ENCODE data around the gene SPTSSB.

The SPTSSB gene, protein sequence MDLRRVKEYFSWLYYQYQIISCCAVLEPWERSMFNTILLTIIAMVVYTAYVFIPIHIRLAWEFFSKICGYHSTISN

DNA sequence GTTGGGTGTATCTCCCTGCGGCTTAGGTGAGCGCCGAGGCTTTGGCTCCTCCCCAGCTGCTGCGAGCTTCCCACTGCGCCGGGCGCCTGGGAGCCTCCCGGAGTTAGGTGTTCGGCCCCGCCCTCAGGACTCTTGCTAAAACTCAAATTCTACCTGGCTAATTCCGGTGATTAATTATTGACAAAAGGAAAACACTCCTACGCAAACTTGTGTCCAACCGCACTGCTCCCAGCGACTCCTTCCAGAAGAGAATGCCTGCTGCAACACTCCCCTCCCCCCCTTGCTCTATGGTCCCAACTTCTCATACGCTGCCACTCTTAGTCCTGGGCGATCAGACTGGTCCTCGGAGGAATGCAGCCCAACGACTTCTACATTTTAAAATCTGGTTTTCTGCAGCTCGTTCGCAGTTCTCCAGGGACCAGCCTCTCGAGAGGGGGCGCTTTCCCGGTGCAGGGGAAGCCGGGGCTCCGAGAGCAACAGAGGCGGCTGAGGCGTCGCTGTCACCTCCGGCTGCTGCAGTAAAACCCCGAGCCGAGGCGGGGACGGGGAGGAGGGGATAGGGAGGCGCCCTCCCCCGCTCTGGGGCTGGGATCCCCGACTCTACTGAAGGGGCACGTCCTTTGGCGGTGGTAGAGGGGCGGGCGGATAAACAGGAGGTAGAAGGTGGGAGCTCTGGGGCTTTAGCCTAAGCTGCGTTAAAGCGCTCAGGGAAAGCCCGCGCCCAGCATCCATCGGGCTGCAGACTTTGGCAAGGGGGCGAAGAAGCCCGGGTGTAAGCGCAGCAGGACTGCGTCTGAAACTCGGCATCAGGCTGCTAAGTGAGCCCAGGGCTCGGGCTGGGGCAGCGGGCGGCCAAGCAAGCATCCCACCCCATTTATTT is at the start of gene SPTSSB:
Gene SPTSSB, minus strand, starts transcription at position 77 of the 880 bp plus-strand sequence. CDS start 25,194 bp downstream, outside the sequence.
- no peak for DNase-seq (ENCODE audit: low read depth)
- H3K4me3 ChIP-seq (ENCODE audit: control insufficient read depth, low read depth, low read length), result peak within 1 kb of the TSS; percentile 43
- TF ChIP-seq CTCF (IDR thresholded peaks at IDR 0.05; ENCODE audit: control insufficient read depth, insufficient read depth, low read depth, low read length, missing control alignments), result peak; percentile 33

GRCh38 chr3:161420746-161421145 is 49.4 kb upstream of the SPTSSB start:
- no peak for DNase-seq (ENCODE audit: low read depth)
- no peak overlapping the region for H3K4me3 ChIP-seq (ENCODE audit: control insufficient read depth, low read depth, low read length)
- TF ChIP-seq CTCF (IDR thresholded peaks at IDR 0.05; ENCODE audit: control insufficient read depth, insufficient read depth, low read depth, low read length, missing control alignments), result no peak

GRCh38 chr3:161419555-161420333 is 48.4 kb upstream of the SPTSSB start:
- no peak overlapping the region for H3K4me3 ChIP-seq (ENCODE audit: control insufficient read depth, low read depth, low read length)
- no peak for TF ChIP-seq CTCF (IDR thresholded peaks at IDR 0.05; ENCODE audit: control insufficient read depth, insufficient read depth, low read depth, low read length, missing control alignments)
- DNase-seq (ENCODE audit: low read depth), result no peak

DNA sequence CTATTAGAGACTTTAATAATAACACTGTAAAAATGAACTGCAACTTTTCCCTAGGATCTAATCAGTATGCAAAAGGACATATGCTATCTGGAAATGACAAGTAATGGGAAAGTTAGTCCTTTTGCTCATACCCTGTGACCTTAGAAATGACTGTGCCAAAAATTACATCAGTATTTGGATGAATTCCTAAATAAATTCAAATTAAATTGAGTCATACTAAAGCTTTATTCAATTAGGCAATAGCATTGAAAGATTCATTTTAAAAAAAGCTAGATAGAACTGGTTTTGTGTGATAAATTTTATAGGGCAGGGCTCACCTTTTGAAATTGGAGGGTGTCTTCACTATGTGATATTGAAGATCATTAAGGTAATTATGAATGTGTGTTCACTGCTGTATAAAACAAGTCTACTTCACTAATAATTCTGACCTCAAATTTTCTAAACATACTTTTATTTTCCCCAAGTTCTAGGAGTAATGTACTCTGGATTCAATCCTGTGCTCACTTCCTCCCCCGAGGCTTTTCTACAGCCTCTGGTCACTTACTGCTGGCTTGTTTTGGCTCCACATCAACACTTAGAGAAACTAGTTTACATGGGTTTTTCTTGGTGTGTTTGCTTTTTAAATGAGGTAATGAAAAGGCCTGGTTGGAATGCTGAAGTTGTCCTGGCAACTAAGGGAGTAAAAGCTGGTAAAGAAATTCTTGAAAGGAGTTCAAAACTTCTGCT is 44.4 kb upstream of the SPTSSB start:
- H3K4me3 ChIP-seq (ENCODE audit: control insufficient read depth, low read depth, low read length), result no peak overlapping the region
- peak; percentile 73 for DNase-seq (ENCODE audit: low read depth)
- TF ChIP-seq CTCF (IDR thresholded peaks at IDR 0.05; ENCODE audit: control insufficient read depth, insufficient read depth, low read depth, low read length, missing control alignments), result no peak

GRCh38 chr3:161414907-161415306 is 43.6 kb upstream of the SPTSSB start:
- no peak for TF ChIP-seq CTCF (IDR thresholded peaks at IDR 0.05; ENCODE audit: control insufficient read depth, insufficient read depth, low read depth, low read length, missing control alignments)
- no peak for DNase-seq (ENCODE audit: low read depth)
- H3K4me3 ChIP-seq (ENCODE audit: control insufficient read depth, low read depth, low read length), result no peak overlapping the region

GRCh38 chr3:161413855-161414210 is 42.5 kb upstream of the SPTSSB start:
- no peak for TF ChIP-seq CTCF (IDR thresholded peaks at IDR 0.05; ENCODE audit: control insufficient read depth, insufficient read depth, low read depth, low read length, missing control alignments)
- no peak for DNase-seq (ENCODE audit: low read depth)
- no peak overlapping the region for H3K4me3 ChIP-seq (ENCODE audit: control insufficient read depth, low read depth, low read length)

Measured in AG09309 (cell line).